Left colon (tissue), 2 donors: ENCODE data around the gene TBC1D8B. TPM values are rescaled to one million over a fixed set of nuclear protein-coding genes. Genes with fewer than 3 reads are reported as not detected.
"Not testable (repeated sequence)": the region's sequence is repeated elsewhere in the genome, so short reads cannot be mapped to it uniquely, and the experiment has no call there.

Source experiments
- ATAC-seq: fragments of 200-7000 bp; cut with Tn5 transposase; one replicate; pipeline ENCODE4 v1.9.1; 2020; ENCODE audit warnings: mild to moderate bottlenecking, moderate library complexity
- DNase-seq, 2 donors: peaks; one replicate each; pipeline ENCODE4 v3.0.0-alpha.2; 2020
- intact Hi-C, 2 donors: fragments of 100-400 bp; cut with DNase I in 1 of 2; cut with micrococcal nuclease in 1 of 2; formaldehyde crosslinking; loops; one replicate each; pipeline versions ENCODE4 v1.11.2 to v1.14.0; 2022; cut with DNase I, micrococcal nuclease
- long read RNA-seq: library from polyadenylated mRNA; unstranded; transcript quantifications from one replicate; pipeline ENCODE4 v2.0.0, GENCODE V29; 2021
- total RNA-seq, 2 donors: library from RNA; stranded (reverse); fragmentation: NEBNext Ultra II Directional; extraction: Animal tissue kit (Norgen Biotek cat#: 25700); gene quantifications; one replicate each; pipeline ENCODE4 v1.2.1, GENCODE V29; 2021
- donor health status: DM: no; HTN: no; CAD: no.
- donor health status: DM: yes; HTN: yes; CAD: no.

TBC1D8B gene
- total RNA-seq: 10 to 100 TPM; 13.1 to 13.9 TPM
- long read RNA-seq, full-length matches to known transcripts: 1 of 9 reads
- long read RNA-seq, partial matches to known transcripts: 5 of 9 reads
- long read RNA-seq, other reads (novel, unspliced or antisense): 3 of 9 reads

- intact Hi-C loops: no loop called here
- ATAC-seq (peak; percentile 96), DNase-seq (peak; percentile 65 to 85)
Measured at GRCh38 chrX:106802388-106803275, at the start of gene TBC1D8B. Gene TBC1D8B, plus strand, starts transcription at chrX:106802673. Its CDS starts 181 bp downstream, at chrX:106802854.

DNA sequence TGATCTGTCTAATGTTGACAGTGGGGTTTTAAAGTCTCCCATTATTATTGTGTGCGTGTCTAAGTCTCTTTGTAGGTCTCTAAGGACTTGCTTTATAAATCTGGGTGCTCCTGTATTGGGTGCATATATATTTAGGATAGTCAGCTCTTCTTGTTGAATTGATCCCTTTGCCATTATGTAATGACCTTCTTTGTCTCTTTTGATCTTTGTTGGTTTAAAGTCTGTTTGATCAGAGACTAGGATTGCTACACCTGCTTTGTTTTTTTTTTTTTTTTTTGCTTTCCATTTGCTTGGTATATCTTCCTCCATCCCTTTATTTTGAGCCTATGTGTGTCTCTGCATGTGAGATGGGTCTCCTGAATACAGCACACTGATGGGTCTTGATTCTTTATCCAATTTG, 33.2 kb upstream of the TBC1D8B start:
- intact Hi-C loops, DNase-seq, ATAC-seq: not testable (repeated sequence)

GRCh38 chrX:106774981-106775380, 27.5 kb upstream of the TBC1D8B start:
- no peak for DNase-seq
- intact Hi-C loops: no loop called here
- no peak for ATAC-seq

DNA sequence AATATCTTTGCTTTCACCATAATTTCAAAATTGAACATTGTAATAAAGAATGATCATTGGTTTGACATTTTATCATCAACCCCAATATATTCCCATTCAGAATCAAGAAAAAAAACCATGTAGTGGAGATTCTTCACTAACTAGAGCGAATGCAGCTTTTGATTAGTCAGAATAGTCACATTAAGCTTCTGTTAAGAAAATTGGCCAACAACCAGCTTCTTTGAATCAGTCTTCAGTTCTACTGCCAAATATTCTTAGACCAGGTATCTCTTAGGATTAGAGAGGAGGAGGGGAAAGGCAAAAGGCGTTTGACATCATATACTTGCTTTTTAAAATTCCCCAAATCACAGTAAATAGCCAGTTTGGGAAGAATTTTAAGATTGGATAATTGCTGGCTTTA, 22.2 kb upstream of the TBC1D8B start:
- intact Hi-C loops: loop anchor here in 1 of 2 donors (10.0 kb wide), 1 partner anchor 295 kb away; no protein-coding TSS in a partner anchor
- ATAC-seq: peak; percentile 8
- DNase-seq: no peak

DNA sequence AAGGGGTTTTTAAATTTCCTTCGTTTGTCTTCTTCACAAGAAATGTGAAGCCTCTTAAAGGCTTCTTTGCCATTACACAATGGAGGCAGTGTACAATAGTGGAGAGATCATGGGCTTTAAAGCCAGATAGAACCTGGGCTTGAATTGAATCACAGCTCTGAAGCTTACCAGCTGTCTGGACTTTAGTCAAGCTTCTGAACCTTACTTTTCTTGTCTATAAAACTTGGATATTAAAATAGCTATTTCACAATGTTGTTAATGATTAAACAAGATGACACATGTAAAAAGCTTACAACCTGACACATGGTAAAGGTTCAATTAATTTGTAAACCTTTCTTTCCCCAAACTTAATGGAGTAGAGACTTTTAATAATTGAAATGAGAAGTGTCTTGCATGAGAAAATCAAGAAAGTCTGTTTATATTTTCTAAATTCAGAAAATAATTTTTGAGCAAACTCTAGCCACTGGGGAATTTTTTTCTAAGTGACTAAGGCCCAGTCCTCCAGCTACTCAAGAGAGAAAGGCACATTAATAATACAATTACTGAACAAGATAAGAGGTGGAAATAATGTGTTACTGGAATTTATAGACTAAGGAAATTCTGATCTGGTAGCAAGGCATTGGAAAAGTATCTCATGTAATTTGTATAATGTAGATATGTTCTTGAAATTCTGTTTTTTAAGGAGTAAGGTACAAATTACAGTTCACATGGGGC, 21.7 kb upstream of the TBC1D8B start:
- no peak for DNase-seq
- ATAC-seq: peak; percentile 98
- intact Hi-C loops: loop anchor here in 1 of 2 donors (10.0 kb wide), 1 partner anchor 296 kb away; no protein-coding TSS in a partner anchor

DNA sequence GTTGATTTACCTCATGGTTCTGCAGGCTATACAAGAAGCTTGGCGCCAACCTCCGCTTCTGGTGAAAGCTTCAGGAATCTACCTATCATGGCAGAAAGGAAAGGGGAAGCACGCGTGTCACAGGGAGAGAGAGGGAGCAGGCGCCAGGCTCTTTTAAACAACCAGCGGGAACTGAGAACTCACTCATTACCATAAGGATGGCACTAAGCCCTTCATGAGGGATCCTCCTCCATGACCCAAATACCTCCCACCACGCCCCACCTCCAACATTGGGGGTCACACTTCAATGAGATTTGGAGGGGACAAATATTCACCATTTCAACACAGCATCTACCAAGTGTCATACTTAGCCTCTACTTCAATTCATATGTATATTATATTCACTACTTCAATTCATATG, 18.8 kb upstream of the TBC1D8B start:
- intact Hi-C loops: loop anchor here in 1 of 2 donors (10.0 kb wide), 1 partner anchor 299 kb away; no protein-coding TSS in a partner anchor
- ATAC-seq (no peak), DNase-seq (no peak)

- intact Hi-C loops: no loop called here
- DNase-seq: no peak
- ATAC-seq: no peak
Measured at GRCh38 chrX:106791495-106791894, 11.0 kb upstream of the TBC1D8B start.

GRCh38 chrX:106802063-106802387, 448 bp upstream of the TBC1D8B start:
- ATAC-seq (peak; percentile 64), DNase-seq (peak in 1 of 2 donors; percentile 9)
- intact Hi-C loops: no loop called here

- ATAC-seq (no peak), DNase-seq (no peak)
- intact Hi-C loops: no loop called here
Measured at GRCh38 chrX:106811131-106811910, 8.8 kb downstream of the TBC1D8B start.

GRCh38 chrX:106812930-106813329, 10.5 kb downstream of the TBC1D8B start:
- intact Hi-C loops, ATAC-seq, DNase-seq: not testable (repeated sequence)

- ATAC-seq, DNase-seq, intact Hi-C loops: not testable (repeated sequence)
Measured at GRCh38 chrX:106814093-106814492, 11.6 kb downstream of the TBC1D8B start.

- intact Hi-C loops: no loop called here
- DNase-seq: peak in 1 of 2 donors; percentile 32
- peak; percentile 56 for ATAC-seq
Measured at GRCh38 chrX:106862972-106863688, 60.7 kb downstream of the TBC1D8B start.

GRCh38 chrX:106863697-106864096, 61.2 kb downstream of the TBC1D8B start:
- intact Hi-C loops: no loop called here
- no peak for DNase-seq
- no peak for ATAC-seq

- intact Hi-C loops, DNase-seq, ATAC-seq: not testable (repeated sequence)
Measured at GRCh38 chrX:106872796-106873195, 70.3 kb downstream of the TBC1D8B start.

- intact Hi-C loops: no loop called here
- DNase-seq: no peak
- no peak for ATAC-seq
Measured at GRCh38 chrX:106874075-106874474, 71.6 kb downstream of the TBC1D8B start.

DNA sequence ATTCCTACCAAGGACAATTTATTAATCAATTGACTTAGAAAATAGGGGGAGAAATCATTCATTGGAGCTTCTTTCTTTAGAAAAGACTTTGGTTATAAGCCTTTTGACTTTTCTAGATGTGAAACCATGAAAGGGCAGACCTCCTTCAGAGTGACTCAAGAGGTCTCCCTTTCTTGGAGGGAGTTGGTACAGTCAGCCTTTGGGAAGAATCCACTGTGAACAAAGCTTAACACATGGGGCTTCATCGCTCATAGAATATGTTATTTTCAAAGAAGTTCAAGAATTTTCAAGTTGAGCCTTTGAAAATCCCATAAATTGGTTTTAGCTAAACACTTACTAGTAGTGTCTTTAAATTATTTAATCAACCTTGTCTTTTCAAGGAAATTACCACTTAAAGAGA, 72.7 kb downstream of the TBC1D8B start:
- DNase-seq: no peak
- intact Hi-C loops: no loop called here

DNA sequence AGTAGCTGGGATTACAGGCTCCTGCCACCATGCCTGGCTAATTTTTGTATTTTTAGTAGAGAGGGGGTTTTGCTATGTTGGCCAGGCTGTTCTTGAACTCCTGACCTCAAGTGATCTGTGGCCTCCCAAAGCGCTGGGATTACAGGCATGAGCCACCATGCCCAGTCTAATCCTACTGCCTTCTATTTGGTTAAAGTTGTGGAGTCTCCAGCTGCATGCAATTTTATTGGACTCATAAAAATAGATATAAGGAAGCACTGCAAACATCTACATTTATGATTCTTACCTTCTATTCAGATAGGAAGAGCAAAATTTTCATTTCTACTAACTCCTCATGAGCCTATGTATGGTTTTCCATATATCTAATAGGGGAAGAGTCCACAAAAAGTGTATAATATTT, 87.0 kb downstream of the TBC1D8B start:
- DNase-seq (no peak), ATAC-seq (peak; percentile 75)
- intact Hi-C loops: no loop called here

More for the DNA sequence above, 72.7 kb downstream of the TBC1D8B start:
- no peak for ATAC-seq
